NB4 (cell line): ENCODE measurements around the gene RPL38.

Source experiments
- DNase-seq: peaks from one replicate; pipeline ENCODE4 v3.0.0; 2010; ENCODE audit warnings: low read depth
- H3K4me3 ChIP-seq: one replicate; pipeline ENCODE4 v1.5.1; 2011; ENCODE audit warnings: mild to moderate bottlenecking, low read depth, low read length, moderate library complexity
- CTCF ChIP-seq: IDR thresholded peaks from one replicate; pipeline ENCODE4 v1.5.1; 2012; ENCODE audit warnings: low read depth, low read length
- MAX ChIP-seq: IDR thresholded peaks from 2 replicates; pipeline ENCODE4 v1.6.1; 2011; ENCODE audit warnings: low read depth, low read length
- MYC ChIP-seq: IDR thresholded peaks from 2 replicates; pipeline ENCODE4 v1.6.1; 2011; ENCODE audit warnings: low read depth, low read length
- POLR2A ChIP-seq: IDR thresholded peaks from 2 replicates; pipeline ENCODE4 v1.6.1; 2011; ENCODE audit warnings: mild to moderate bottlenecking; ENCODE audit not compliant: insufficient read length; ENCODE audit errors: extremely low read depth

The RPL38 gene

GRCh38 chr17:74243013-74243755, 39.7 kb downstream of the RPL38 start:
- DNase-seq: no peak
- TF ChIP-seq MYC: no peak
- no peak for TF ChIP-seq CTCF
- no peak for TF ChIP-seq MAX
- TF ChIP-seq POLR2A: no peak
- H3K4me3 ChIP-seq: no peak overlapping the region

- no peak for DNase-seq
- H3K4me3 ChIP-seq: no peak overlapping the region
- no peak for TF ChIP-seq CTCF
- no peak for TF ChIP-seq MAX
- no peak for TF ChIP-seq MYC
- no peak for TF ChIP-seq POLR2A
Observed at GRCh38 chr17:74244128-74244527, 40.6 kb downstream of the RPL38 start.

GRCh38 chr17:74244548-74244947, 41.1 kb downstream of the RPL38 start:
- TF ChIP-seq MYC: no peak
- TF ChIP-seq CTCF: no peak
- no peak for TF ChIP-seq POLR2A
- no peak for TF ChIP-seq MAX
- no peak overlapping the region for H3K4me3 ChIP-seq
- DNase-seq: no peak

- TF ChIP-seq MAX: no peak
- no peak overlapping the region for H3K4me3 ChIP-seq
- DNase-seq: no peak
Observed at GRCh38 chr17:74245145-74245831, 41.8 kb downstream of the RPL38 start.

- H3K4me3 ChIP-seq: no peak overlapping the region
- no peak for DNase-seq
- TF ChIP-seq MAX (no peak), POLR2A (no peak), CTCF (no peak), MYC (no peak)
Observed at GRCh38 chr17:74245871-74246270, 42.4 kb downstream of the RPL38 start.

- DNase-seq: peak; percentile 23
- no peak overlapping the region for H3K4me3 ChIP-seq
- TF ChIP-seq CTCF (no peak), MAX (no peak), POLR2A (no peak), MYC (no peak)
Observed at GRCh38 chr17:74249590-74250270, 46.3 kb downstream of the RPL38 start.
